ENCODE data around the gene PAX4.

DNA sequence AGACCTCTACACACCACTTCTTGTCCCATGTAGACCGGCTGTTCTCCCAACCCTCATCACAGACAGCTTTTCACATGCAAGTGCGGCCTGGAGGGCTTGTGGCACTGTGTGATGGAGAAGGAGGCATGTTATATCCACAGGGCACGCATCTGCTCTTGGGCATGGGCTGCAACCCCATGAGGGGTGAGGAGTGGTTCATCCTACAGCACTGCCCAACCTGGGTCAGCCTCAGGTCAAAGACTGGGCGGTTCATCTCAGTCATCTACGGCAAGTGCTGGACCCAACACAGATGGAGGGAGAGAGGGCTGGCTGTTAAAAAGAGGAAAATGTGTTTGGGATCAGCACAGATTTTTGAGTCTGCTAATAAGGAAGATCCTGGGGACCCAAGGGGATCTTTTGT lies 22.2 kb downstream of the PAX4 start:
- TF ChIP-seq POLR2AphosphoS5 (IDR thresholded peaks at IDR 0.05) (no peak), EZH2 (IDR thresholded peaks at IDR 0.05; ENCODE audit: borderline replicate concordance, insufficient read depth, low read length, poor library complexity, severe bottlenecking) (no peak), SMC3 (conservative IDR thresholded peaks at IDR 0.05; ENCODE audit: poor library complexity) (no peak), EP300 (conservative IDR thresholded peaks at IDR 0.05; ENCODE audit: poor library complexity, severe bottlenecking) (no peak), RAD21 (conservative IDR thresholded peaks at IDR 0.05) (no peak), REST (IDR thresholded peaks at IDR 0.05; ENCODE audit: borderline replicate concordance) (no peak)
- TF ChIP-seq, protein P1, sequence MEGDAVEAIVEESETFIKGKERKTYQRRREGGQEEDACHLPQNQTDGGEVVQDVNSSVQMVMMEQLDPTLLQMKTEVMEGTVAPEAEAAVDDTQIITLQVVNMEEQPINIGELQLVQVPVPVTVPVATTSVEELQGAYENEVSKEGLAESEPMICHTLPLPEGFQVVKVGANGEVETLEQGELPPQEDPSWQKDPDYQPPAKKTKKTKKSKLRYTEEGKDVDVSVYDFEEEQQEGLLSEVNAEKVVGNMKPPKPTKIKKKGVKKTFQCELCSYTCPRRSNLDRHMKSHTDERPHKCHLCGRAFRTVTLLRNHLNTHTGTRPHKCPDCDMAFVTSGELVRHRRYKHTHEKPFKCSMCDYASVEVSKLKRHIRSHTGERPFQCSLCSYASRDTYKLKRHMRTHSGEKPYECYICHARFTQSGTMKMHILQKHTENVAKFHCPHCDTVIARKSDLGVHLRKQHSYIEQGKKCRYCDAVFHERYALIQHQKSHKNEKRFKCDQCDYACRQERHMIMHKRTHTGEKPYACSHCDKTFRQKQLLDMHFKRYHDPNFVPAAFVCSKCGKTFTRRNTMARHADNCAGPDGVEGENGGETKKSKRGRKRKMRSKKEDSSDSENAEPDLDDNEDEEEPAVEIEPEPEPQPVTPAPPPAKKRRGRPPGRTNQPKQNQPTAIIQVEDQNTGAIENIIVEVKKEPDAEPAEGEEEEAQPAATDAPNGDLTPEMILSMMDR (IDR thresholded peaks at IDR 0.05; ENCODE audit: poor library complexity, severe bottlenecking): no peak

Measured in neural cell (in vitro differentiated cells).